Activated CD4-positive, alpha-beta memory T cell treated with anti-CD3 and anti-CD28 coated beads for 36 hours (primary cell): Measurements from ENCODE around the gene NUF2. TPM values are rescaled to one million over a fixed set of nuclear protein-coding genes. Genes with fewer than 3 reads are reported as not detected.
A peak's percentile ranks its signal among the peaks of the same experiment; 100 is the strongest.
"Not testable (repeated sequence)": the region's sequence is repeated elsewhere in the genome, so short reads cannot be mapped to it uniquely, and the experiment has no call there.

ENCODE experiments used
- CTCF ChIA-PET: fragments of 350-600 bp; sonication (Branson Sonifier 250); formaldehyde crosslinking; loops from one replicate; lab custom pipeline; 2021; ENCODE audit warnings: antibody characterized with exemption, inconsistent platforms; lab: Charles Lee
- POLR2A ChIA-PET: fragments of 350-600 bp; sonication (Branson Sonifier 250); formaldehyde crosslinking; loops from one replicate; lab custom pipeline; 2021; ENCODE audit warnings: antibody characterized with exemption; lab: Charles Lee
- DNase-seq: peaks from one replicate; pipeline ENCODE4 v3.0.0-alpha.2; 2020
- H3K27ac Mint-ChIP-seq: one replicate; pipeline ENCODE4 v1.8.0; 2021; ENCODE audit warnings: mixed read lengths
- H3K27me3 Mint-ChIP-seq: one replicate; pipeline ENCODE4 v1.8.0; 2021; ENCODE audit warnings: mixed read lengths
- H3K36me3 Mint-ChIP-seq: one replicate; pipeline ENCODE4 v1.8.0; 2021; ENCODE audit warnings: mixed read lengths
- H3K4me1 Mint-ChIP-seq: one replicate; pipeline ENCODE4 v1.8.0; 2021; ENCODE audit warnings: low read depth, mixed read lengths
- H3K4me3 Mint-ChIP-seq: one replicate; pipeline ENCODE4 v1.8.0; 2021; ENCODE audit warnings: mild to moderate bottlenecking, mixed read lengths
- H3K9me3 Mint-ChIP-seq: one replicate; pipeline ENCODE4 v1.8.0; 2021; ENCODE audit warnings: mixed read lengths
- intact Hi-C: fragments of 100-400 bp; cut with micrococcal nuclease; formaldehyde crosslinking; loops from one replicate; pipeline ENCODE4 v1.15.1; 2023
- total RNA-seq, 2 experiments: library from RNA; stranded (reverse); gene quantifications; one replicate each; pipeline ENCODE4 v1.2.3, GENCODE V29; 2021

The NUF2 gene
- total RNA-seq, 2 experiments from 2014 or later: 66.3 to 67.4 TPM

GRCh38 chr1:163298365-163298764, 23.4 kb upstream of the NUF2 start:
- ChIA-PET CTCF (no interaction called here), POLR2A (no interaction called here)
- intact Hi-C loops: no loop called here
- Mint-ChIP-seq H3K36me3 (peaks cover 38% of the 10 kb centered on the region), H3K27ac (no peak overlapping the region), H3K27me3 (no peaks in the 10 kb centered on the region), H3K4me1 (no peaks in the 10 kb centered on the region), H3K4me3 (no peak overlapping the region), H3K9me3 (peaks cover 2% of the 10 kb centered on the region)
- DNase-seq: no peak

- Mint-ChIP-seq H3K9me3 (no peaks in the 10 kb centered on the region), H3K27ac (no peak overlapping the region), H3K4me3 (no peak overlapping the region), H3K27me3 (no peaks in the 10 kb centered on the region), H3K36me3 (peaks cover 40% of the 10 kb centered on the region), H3K4me1 (no peaks in the 10 kb centered on the region)
- CTCF ChIA-PET: no interaction called here
- POLR2A ChIA-PET: no interaction called here
- intact Hi-C loops: no loop called here
- DNase-seq: no peak
These were observed 21.2 kb upstream of the NUF2 start for GRCh38 chr1:163300568-163300967.

- no peaks in the 10 kb centered on the region for H3K27me3 Mint-ChIP-seq
- H3K27ac Mint-ChIP-seq: no peak overlapping the region
- intact Hi-C loops: no loop called here
- no peak overlapping the region for H3K4me3 Mint-ChIP-seq
- H3K9me3 Mint-ChIP-seq: no peaks in the 10 kb centered on the region
- POLR2A ChIA-PET: no interaction called here
- CTCF ChIA-PET: no interaction called here
- no peaks in the 10 kb centered on the region for H3K4me1 Mint-ChIP-seq
- DNase-seq: no peak
- H3K36me3 Mint-ChIP-seq: peaks cover 36% of the 10 kb centered on the region
These were observed 18.2 kb upstream of the NUF2 start for GRCh38 chr1:163303561-163303960.

DNA sequence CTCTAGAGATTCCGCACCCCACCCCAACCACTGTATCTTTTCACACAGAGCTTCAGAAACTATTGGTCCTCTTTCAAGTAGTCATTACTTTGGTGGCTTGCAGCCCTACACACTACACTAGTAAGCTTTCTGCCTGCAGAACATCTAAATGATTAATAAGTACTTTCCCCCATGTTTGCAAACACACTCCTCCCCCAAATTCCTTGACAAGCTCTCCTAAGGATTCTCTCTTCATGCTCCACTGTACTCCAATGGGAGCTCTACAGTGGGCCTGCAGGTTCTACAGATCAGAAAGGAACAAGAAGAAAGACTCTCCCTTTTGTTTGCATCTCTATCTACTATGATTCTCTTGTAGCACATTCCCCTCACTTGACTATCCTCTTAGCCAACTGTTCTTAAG, 16.3 kb upstream of the NUF2 start:
- intact Hi-C loops: no loop called here
- no peak for DNase-seq
- Mint-ChIP-seq H3K27me3 (no peaks in the 10 kb centered on the region), H3K9me3 (no peaks in the 10 kb centered on the region), H3K27ac (no peak overlapping the region), H3K36me3 (peaks cover 34% of the 10 kb centered on the region), H3K4me1 (no peaks in the 10 kb centered on the region), H3K4me3 (no peak overlapping the region)
- CTCF ChIA-PET: no interaction called here
- POLR2A ChIA-PET: no interaction called here

GRCh38 chr1:163307479-163308171, 14.1 kb upstream of the NUF2 start:
- no peaks in the 10 kb centered on the region for H3K27me3 Mint-ChIP-seq
- H3K9me3 Mint-ChIP-seq: no peaks in the 10 kb centered on the region
- CTCF ChIA-PET: no interaction called here
- peaks cover 31% of the 10 kb centered on the region for H3K36me3 Mint-ChIP-seq
- POLR2A ChIA-PET: no interaction called here
- no peaks in the 10 kb centered on the region for H3K4me1 Mint-ChIP-seq
- intact Hi-C loops: no loop called here
- no peak overlapping the region for H3K4me3 Mint-ChIP-seq
- no peak overlapping the region for H3K27ac Mint-ChIP-seq
- DNase-seq: no peak

- intact Hi-C loops: no loop called here
- ChIA-PET CTCF (no interaction called here), POLR2A (no interaction called here)
- Mint-ChIP-seq H3K4me3 (no peak overlapping the region), H3K9me3 (no peaks in the 10 kb centered on the region), H3K36me3 (peaks cover 25% of the 10 kb centered on the region), H3K27me3 (no peaks in the 10 kb centered on the region), H3K27ac (no peak overlapping the region), H3K4me1 (no peaks in the 10 kb centered on the region)
- DNase-seq: no peak
These were observed 12.9 kb upstream of the NUF2 start for GRCh38 chr1:163308811-163309210.

GRCh38 chr1:163315773-163316374, 5.9 kb upstream of the NUF2 start:
- Mint-ChIP-seq H3K4me3 (no peak overlapping the region), H3K27me3 (no peaks in the 10 kb centered on the region), H3K36me3 (peaks cover 9% of the 10 kb centered on the region), H3K27ac (no peak overlapping the region), H3K4me1 (peaks cover 6% of the 10 kb centered on the region), H3K9me3 (no peaks in the 10 kb centered on the region)
- ChIA-PET CTCF (interaction anchor here (0.7 to 3.4 kb wide), 20 partner anchors 11 to 1523 kb away, joined by 3 to 45 read pairs (median 3); partner anchors contain the start of genes CCDC190 and RGS4), POLR2A (no interaction called here)
- DNase-seq: peak; percentile 23
- intact Hi-C loops: loop anchor here (1.0 to 5.0 kb wide), 3 partner anchors 139 to 462 kb away; no protein-coding TSS in a partner anchor

DNA sequence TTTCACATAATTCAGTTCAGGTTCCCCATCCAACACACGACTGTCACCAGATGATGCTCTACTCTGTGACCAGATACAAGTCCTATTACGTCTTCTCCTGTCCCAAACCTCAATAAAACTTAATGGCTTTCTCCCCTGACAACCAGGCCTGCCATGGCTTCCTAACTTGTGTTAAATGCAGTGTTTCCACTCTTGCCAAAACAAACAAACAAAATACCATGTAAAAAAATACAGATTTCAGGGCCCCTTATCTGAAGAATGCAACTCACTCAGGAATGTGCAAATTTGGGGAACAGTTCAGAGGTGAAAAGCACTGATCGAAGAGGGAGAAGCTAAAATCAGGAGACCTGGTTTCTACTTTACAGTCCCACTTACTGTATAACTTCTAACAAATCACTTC, 863 bp upstream of the NUF2 start:
- Mint-ChIP-seq H3K36me3 (peaks cover 14% of the 10 kb centered on the region), H3K9me3 (no peaks in the 10 kb centered on the region), H3K27ac (peak overlapping the region; percentile 98), H3K4me1 (peaks cover 21% of the 10 kb centered on the region), H3K4me3 (peak overlapping the region; percentile 92), H3K27me3 (no peaks in the 10 kb centered on the region)
- POLR2A ChIA-PET: no interaction called here
- CTCF ChIA-PET: interaction anchor here (2.1 kb wide), 1 partner anchor 467 kb away, joined by 8 read pairs; no protein-coding TSS in a partner anchor
- DNase-seq: no peak
- intact Hi-C loops: loop anchor here (2.0 to 5.0 kb wide), 2 partner anchors 760 to 824 kb away; partner anchors contain the start of genes UAP1 and UHMK1

DNA sequence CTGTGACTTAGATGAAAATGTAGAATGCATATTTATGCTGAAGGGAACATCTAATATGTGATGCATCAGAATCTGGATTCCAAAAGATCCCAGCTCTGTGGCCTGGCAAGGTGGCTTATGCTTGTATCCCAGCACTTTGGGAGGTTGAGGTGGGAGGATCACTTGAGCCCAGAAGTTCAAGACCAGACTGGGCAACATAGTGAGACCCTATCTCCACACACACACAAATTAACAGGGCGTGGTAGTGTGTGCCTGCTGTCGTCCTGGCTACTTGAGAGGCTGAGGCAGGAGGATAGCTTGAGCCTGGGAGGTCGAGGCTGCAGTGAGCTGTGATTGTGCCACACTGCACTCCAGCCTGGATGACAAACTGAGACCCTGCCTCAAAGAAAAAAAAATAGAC, 1.6 kb downstream of the NUF2 start:
- H3K36me3 Mint-ChIP-seq: peaks cover 27% of the 10 kb centered on the region
- H3K9me3 Mint-ChIP-seq, CTCF ChIA-PET, DNase-seq, POLR2A ChIA-PET, H3K27ac Mint-ChIP-seq, H3K27me3 Mint-ChIP-seq: not testable (repeated sequence)
- H3K4me3 Mint-ChIP-seq: peak overlapping the region; percentile 92
- intact Hi-C loops: loop anchor here (5.0 kb wide), 1 partner anchor 826 kb away; the partner anchor contains the start of gene UHMK1
- H3K4me1 Mint-ChIP-seq: peaks cover 21% of the 10 kb centered on the region

GRCh38 chr1:163331116-163331515, 9.4 kb downstream of the NUF2 start:
- intact Hi-C loops: no loop called here
- Mint-ChIP-seq H3K27me3 (no peaks in the 10 kb centered on the region), H3K27ac (no peak overlapping the region), H3K36me3 (peaks cover 68% of the 10 kb centered on the region), H3K9me3 (peaks cover 22% of the 10 kb centered on the region), H3K4me1 (no peaks in the 10 kb centered on the region), H3K4me3 (no peak overlapping the region)
- CTCF ChIA-PET: no interaction called here
- POLR2A ChIA-PET: no interaction called here
- no peak for DNase-seq

- intact Hi-C loops: no loop called here
- no peak for DNase-seq
- H3K27ac Mint-ChIP-seq: no peak overlapping the region
- H3K27me3 Mint-ChIP-seq: no peaks in the 10 kb centered on the region
- H3K4me1 Mint-ChIP-seq: no peaks in the 10 kb centered on the region
- H3K4me3 Mint-ChIP-seq: no peak overlapping the region
- H3K9me3 Mint-ChIP-seq: peaks cover 20% of the 10 kb centered on the region
- ChIA-PET POLR2A (no interaction called here), CTCF (no interaction called here)
- peaks cover 68% of the 10 kb centered on the region for H3K36me3 Mint-ChIP-seq
These were observed 13.5 kb downstream of the NUF2 start for GRCh38 chr1:163335216-163335615.

- no peak for DNase-seq
- Mint-ChIP-seq H3K36me3 (peaks cover 50% of the 10 kb centered on the region), H3K4me1 (no peaks in the 10 kb centered on the region), H3K27me3 (no peaks in the 10 kb centered on the region), H3K27ac (no peak overlapping the region), H3K9me3 (peaks cover 8% of the 10 kb centered on the region), H3K4me3 (no peak overlapping the region)
- ChIA-PET POLR2A (no interaction called here), CTCF (interaction anchor here (1.5 kb wide), 1 partner anchor 21 kb away, joined by 4 read pairs; no protein-coding TSS in a partner anchor)
- intact Hi-C loops: no loop called here
These were observed 15.9 kb downstream of the NUF2 start for GRCh38 chr1:163337631-163338030.
